Measurements from ENCODE around the gene ACO2. TPM values are rescaled to one million over a fixed set of nuclear protein-coding genes. Genes with fewer than 3 reads are reported as not detected.

Gene ACO2
- total RNA-seq, 6 donors from 2014 or later, result 51.3 to 102 (median 83.4) TPM

- ATAC-seq (ENCODE audit: low FRiP score in 2 of 2) (no peak), DNase-seq (no peak)
- Histone ChIP-seq H3K27ac (peak overlapping the region in 2 of 4 donors; percentile 17 to 60), H3K4me3 (no peak overlapping the region), H3K9me3 (no peaks in the 10 kb centered on the region), H3K27me3 (no peaks in the 10 kb centered on the region), H3K4me1 (peaks cover 18 to 54% (median 39%) of the 10 kb centered on the region in 4 donors), H3K36me3 (peaks cover 0 to 5% (median 0%) of the 10 kb centered on the region in 4 donors)
- TF ChIP-seq POLR2AphosphoS5 (IDR thresholded peaks at IDR 0.05), result no peak
- no peak for TF ChIP-seq EP300 (IDR thresholded peaks at IDR 0.05)
- TF ChIP-seq, protein P1, sequence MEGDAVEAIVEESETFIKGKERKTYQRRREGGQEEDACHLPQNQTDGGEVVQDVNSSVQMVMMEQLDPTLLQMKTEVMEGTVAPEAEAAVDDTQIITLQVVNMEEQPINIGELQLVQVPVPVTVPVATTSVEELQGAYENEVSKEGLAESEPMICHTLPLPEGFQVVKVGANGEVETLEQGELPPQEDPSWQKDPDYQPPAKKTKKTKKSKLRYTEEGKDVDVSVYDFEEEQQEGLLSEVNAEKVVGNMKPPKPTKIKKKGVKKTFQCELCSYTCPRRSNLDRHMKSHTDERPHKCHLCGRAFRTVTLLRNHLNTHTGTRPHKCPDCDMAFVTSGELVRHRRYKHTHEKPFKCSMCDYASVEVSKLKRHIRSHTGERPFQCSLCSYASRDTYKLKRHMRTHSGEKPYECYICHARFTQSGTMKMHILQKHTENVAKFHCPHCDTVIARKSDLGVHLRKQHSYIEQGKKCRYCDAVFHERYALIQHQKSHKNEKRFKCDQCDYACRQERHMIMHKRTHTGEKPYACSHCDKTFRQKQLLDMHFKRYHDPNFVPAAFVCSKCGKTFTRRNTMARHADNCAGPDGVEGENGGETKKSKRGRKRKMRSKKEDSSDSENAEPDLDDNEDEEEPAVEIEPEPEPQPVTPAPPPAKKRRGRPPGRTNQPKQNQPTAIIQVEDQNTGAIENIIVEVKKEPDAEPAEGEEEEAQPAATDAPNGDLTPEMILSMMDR (IDR thresholded peaks at IDR 0.05), result no peak
- no peak for TF ChIP-seq POLR2A (IDR thresholded peaks at IDR 0.05)
- 64 to 65% methylated on average over 5 of the region's 5 CpGs for WGBS, 2 donors
These were observed 13.0 kb downstream of the ACO2 start for GRCh38 chr22:41481925-41482318.

DNA sequence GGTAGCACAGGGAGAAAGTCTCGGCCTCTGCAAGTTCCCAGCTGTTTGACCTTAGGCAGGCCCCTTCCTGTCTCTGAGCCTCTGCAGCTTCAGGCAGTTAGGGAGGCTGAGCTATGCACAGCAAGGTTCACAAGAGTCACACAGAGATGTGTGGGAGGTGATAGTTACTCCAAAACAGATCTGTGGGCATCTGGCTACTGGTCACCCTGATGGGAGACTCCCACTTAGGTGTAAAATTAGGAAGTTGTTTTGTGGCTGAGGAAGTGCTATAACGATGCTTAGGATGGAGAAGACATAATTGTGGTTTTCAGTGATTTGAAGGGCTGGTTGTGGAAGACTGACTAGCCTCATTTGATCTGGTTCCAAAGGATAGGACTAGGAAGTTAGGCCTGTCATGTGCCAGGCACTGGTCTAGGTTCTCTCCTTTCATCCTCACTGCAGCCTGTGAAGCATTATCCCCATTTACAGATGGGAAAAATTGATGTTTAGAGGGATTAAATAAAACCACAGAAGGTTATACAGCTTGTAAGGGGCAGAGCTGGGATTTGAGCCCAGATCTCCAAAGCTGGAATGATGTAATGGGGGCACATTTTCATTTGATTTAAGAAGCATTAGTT lies 13.5 kb downstream of the ACO2 start:
- no peak overlapping the region for H3K4me3 ChIP-seq
- H3K4me1 ChIP-seq, result peaks cover 18 to 58% (median 39%) of the 10 kb centered on the region in 4 donors
- no peak for ATAC-seq (ENCODE audit: low FRiP score in 2 of 2)
- DNase-seq, result no peak
- H3K9me3 ChIP-seq, result no peaks in the 10 kb centered on the region
- H3K27ac ChIP-seq, result peak overlapping the region in 2 of 4 donors; percentile 17 to 60
- 31 to 43% methylated on average over 1 to 2 of the region's 2 CpGs for WGBS, 2 donors
- TF ChIP-seq POLR2AphosphoS5 (IDR thresholded peaks at IDR 0.05) (no peak), POLR2A (IDR thresholded peaks at IDR 0.05) (no peak), EP300 (IDR thresholded peaks at IDR 0.05) (no peak)
- TF ChIP-seq, protein P1 (IDR thresholded peaks at IDR 0.05), result no peak
- no peaks in the 10 kb centered on the region for H3K27me3 ChIP-seq
- H3K36me3 ChIP-seq, result peaks cover 0 to 4% (median 0%) of the 10 kb centered on the region in 4 donors

- no peaks in the 10 kb centered on the region for H3K9me3 ChIP-seq
- no peaks in the 10 kb centered on the region for H3K36me3 ChIP-seq
- 58 to 74% methylated on average over 7 of the region's 7 CpGs for WGBS, 2 donors
- DNase-seq, result no peak
- peaks cover 10 to 42% (median 27%) of the 10 kb centered on the region in 4 donors for H3K4me1 ChIP-seq
- no peaks in the 10 kb centered on the region for H3K27me3 ChIP-seq
- no peak for ATAC-seq (ENCODE audit: low FRiP score in 2 of 2)
- H3K4me3 ChIP-seq, result no peak overlapping the region
- H3K27ac ChIP-seq, result peak overlapping the region in 1 of 4 donors; percentile 37
- no peak for TF ChIP-seq EP300 (IDR thresholded peaks at IDR 0.05)
- TF ChIP-seq, protein P1 (IDR thresholded peaks at IDR 0.05), result no peak
- no peak for TF ChIP-seq POLR2A (IDR thresholded peaks at IDR 0.05)
- no peak for TF ChIP-seq POLR2AphosphoS5 (IDR thresholded peaks at IDR 0.05)
These were observed 16.1 kb downstream of the ACO2 start for GRCh38 chr22:41485033-41485432.

DNA sequence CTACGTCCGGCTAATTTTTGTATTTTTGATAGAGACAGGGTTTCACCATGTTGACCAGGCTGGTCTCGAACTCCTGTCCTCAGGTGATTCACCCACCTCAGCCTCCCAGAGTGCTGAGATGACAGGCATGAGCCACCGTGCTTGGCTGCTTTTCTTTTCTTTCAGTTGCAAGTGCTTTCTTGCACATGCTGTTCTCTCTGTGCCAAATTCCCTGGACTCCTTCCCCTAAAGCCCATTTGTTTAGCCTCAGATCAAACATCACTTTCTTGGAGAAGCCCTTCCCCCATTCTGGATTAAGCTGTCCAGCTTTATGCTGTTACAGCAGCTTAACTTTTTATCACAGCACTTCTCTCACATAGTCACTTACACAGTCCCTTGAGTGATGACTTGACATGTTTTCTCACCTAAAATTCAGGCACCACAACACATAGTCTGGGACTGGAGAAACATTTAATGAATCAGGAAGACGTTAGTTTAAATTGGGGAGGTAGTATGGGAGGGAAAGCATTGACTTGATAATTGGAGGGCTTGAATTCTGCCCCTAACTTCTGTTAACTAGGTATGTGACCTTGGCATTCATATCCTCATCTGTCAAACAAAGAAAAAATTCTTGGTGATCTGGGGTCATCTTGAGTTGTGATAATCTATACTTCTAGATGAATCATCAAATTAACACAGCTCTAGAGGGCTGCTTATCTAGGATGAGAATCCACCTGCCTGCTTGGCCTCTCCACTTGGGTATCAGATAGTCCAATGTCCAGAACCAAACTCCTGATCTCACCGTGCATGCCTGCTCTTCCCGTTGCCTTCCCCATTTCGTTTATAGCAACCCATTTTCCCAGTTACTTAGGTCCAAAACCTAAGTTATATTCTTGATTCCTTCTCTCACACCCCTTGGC lies 18.4 kb downstream of the ACO2 start:
- no peaks in the 10 kb centered on the region for H3K36me3 ChIP-seq
- peak overlapping the region in 1 of 4 donors; percentile 40 for H3K27ac ChIP-seq
- ATAC-seq (ENCODE audit: low FRiP score in 2 of 2) (no peak), DNase-seq (no peak)
- no peaks in the 10 kb centered on the region for H3K9me3 ChIP-seq
- 73 to 78% methylated on average over 8 of the region's 8 CpGs for WGBS, 2 donors
- TF ChIP-seq POLR2A (IDR thresholded peaks at IDR 0.05) (no peak), POLR2AphosphoS5 (IDR thresholded peaks at IDR 0.05) (peak in 1 of 2 donors; percentile 14), EP300 (IDR thresholded peaks at IDR 0.05) (no peak)
- TF ChIP-seq, protein P1 (IDR thresholded peaks at IDR 0.05), result no peak
- no peaks in the 10 kb centered on the region for H3K27me3 ChIP-seq
- H3K4me3 ChIP-seq, result no peak overlapping the region
- peaks cover 14 to 44% (median 26%) of the 10 kb centered on the region in 4 donors for H3K4me1 ChIP-seq

Data from upper lobe of left lung (tissue), 6 donors.